ENCODE results near the gene CHN1. TPM values are rescaled to one million over a fixed set of nuclear protein-coding genes. Genes with fewer than 3 reads are reported as not detected.

Gene CHN1
- total RNA-seq, 2 experiments from 2014 or later = 0.68 to 1.5 TPM

DNA sequence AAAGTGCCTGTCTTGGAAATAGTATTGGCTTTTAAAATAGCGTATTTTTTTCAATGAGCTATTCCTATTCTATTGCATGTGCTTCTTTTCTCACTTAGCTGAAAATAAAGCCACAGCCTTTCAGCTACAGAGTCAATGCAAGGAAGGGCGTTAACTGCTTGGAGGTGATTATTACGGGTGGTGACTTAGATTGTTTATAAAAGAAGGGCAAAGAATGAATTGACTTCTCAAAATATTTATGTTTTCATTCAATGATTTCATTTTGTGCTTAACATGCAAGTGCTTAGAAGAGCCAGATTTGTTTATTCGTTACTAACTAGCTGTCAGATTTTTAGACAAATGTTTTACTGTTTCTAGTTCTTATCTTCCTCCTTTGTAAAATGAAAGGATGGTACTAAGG, 2.8 kb upstream of the CHN1 start:
- no peak overlapping the region for H3K4me3 Mint-ChIP-seq
- H3K4me1 Mint-ChIP-seq = peaks cover 8% of the 10 kb centered on the region
- ChIA-PET POLR2A (no interaction called here), CTCF (interaction anchor here (0.6 to 1.7 kb wide), 2 partner anchors 145 to 308 kb away, joined by 3 to 5 read pairs; no protein-coding TSS in a partner anchor)
- DNase-seq = no peak
- H3K27me3 Mint-ChIP-seq = peaks cover 46% of the 10 kb centered on the region
- no peaks in the 10 kb centered on the region for H3K36me3 Mint-ChIP-seq (ENCODE audit: low read depth)
- no peak overlapping the region for H3K27ac Mint-ChIP-seq
- H3K9me3 Mint-ChIP-seq = no peaks in the 10 kb centered on the region

DNA sequence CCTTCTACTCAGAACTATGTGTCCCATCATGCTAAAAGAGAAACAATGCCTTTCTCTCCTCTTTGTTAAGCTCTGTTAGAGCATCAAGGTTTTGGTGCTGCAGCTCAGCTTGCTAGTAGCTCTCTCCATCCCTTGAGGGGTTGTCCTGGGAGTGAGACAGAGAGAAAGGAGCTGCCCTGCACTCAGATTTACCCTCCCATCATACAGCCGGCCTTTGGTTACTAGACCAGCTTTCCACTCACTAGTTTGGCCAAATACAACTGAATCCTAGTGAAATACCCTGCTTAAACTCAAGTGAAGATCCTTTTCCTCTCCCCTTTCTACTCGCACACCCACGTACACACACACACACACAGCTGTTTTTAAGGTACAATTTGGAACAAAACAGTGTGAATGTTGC, 2.3 kb upstream of the CHN1 start:
- CTCF ChIA-PET = interaction anchor here (1.7 kb wide), 1 partner anchor 308 kb away, joined by 5 read pairs; no protein-coding TSS in a partner anchor

DNA sequence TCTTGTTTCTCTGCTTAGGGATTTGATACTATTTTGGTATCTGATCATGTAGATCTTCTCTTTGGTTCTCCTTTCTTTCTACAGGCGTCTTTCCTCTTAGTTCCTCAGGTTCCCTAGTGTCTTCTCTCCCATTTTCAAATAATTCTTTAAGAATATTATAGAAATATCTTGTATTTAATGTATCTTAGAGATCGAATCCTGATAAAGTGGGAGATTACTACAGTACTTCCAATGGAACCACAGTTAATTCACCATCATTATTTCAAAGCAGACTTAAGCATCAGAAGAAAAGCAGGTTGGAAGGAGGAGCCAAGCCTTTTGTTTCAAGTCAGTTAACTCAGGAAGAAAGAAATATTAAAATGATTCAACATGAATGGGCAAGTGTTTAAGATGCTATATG, 1.1 kb upstream of the CHN1 start:
- POLR2A ChIA-PET = interaction anchor here (0.7 kb wide), 1 partner anchor 16 kb away, joined by 3 read pairs; no protein-coding TSS in a partner anchor
- Mint-ChIP-seq H3K27me3 (peaks cover 56% of the 10 kb centered on the region), H3K4me1 (peaks cover 8% of the 10 kb centered on the region), H3K36me3 (ENCODE audit: low read depth) (no peaks in the 10 kb centered on the region), H3K9me3 (no peaks in the 10 kb centered on the region), H3K4me3 (peak overlapping the region; percentile 61), H3K27ac (no peak overlapping the region)
- DNase-seq = no peak
- CTCF ChIA-PET = interaction anchor here (1.0 to 1.7 kb wide), 4 partner anchors 17 to 309 kb away, joined by 3 to 7 read pairs (median 4); no protein-coding TSS in a partner anchor

More for the DNA sequence above, 2.3 kb upstream of the CHN1 start:
- DNase-seq = no peak
- Mint-ChIP-seq H3K36me3 (ENCODE audit: low read depth) (no peaks in the 10 kb centered on the region), H3K4me1 (peaks cover 8% of the 10 kb centered on the region), H3K27ac (no peak overlapping the region), H3K4me3 (no peak overlapping the region), H3K27me3 (peaks cover 51% of the 10 kb centered on the region), H3K9me3 (no peaks in the 10 kb centered on the region)
- POLR2A ChIA-PET = no interaction called here

DNA sequence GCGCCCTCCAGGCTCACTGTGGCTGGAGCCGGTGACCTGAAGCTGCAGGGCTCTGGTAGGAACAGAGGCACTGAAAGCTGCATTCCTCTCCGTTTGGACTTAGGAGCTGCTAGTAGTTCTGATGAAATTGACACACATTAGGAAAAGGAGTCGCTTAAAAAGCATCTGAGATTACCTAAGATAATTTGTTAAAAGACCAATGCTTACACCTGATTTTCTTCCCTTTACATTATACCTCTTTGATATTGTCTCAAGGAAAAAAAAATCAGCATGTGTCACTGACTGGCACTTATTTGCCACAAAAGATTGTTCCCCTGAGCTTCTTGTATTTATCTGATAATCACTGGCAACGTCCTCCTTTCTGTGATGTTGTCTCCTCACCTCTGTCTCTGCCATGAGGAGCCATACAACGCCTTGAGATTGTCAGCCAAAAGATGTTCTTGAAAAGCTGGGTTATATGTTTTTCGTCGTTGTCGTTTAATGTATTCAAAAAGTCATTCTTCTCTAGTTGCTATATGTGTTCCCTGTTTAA, 618 bp upstream of the CHN1 start:
- no peaks in the 10 kb centered on the region for H3K36me3 Mint-ChIP-seq (ENCODE audit: low read depth)
- ChIA-PET CTCF (interaction anchor here (0.6 to 1.6 kb wide), 8 partner anchors 16 to 596 kb away, joined by 3 to 7 read pairs (median 3); no protein-coding TSS in a partner anchor), POLR2A (interaction anchor here (0.7 kb wide), 1 partner anchor 15 kb away, joined by 3 read pairs; no protein-coding TSS in a partner anchor)
- H3K27me3 Mint-ChIP-seq = peaks cover 57% of the 10 kb centered on the region
- DNase-seq = no peak
- peaks cover 8% of the 10 kb centered on the region for H3K4me1 Mint-ChIP-seq
- peak overlapping the region; percentile 61 for H3K4me3 Mint-ChIP-seq
- H3K27ac Mint-ChIP-seq = no peak overlapping the region
- H3K9me3 Mint-ChIP-seq = no peaks in the 10 kb centered on the region

DNA sequence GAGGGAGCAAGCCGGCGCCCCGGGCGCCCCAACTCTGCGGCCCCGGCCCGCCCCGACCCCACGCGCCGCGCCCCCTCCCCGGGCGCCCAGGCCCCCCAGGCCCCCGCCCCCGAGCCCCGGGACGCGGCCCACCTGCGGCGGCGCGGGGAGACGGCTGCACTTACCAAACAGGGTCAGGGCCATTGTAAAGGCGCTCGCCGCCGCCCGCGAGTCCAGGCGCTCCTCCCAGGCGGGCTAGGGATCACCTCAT, 526 bp downstream of the CHN1 start:
- Mint-ChIP-seq H3K27ac (no peak overlapping the region), H3K27me3 (peaks cover 56% of the 10 kb centered on the region), H3K9me3 (no peaks in the 10 kb centered on the region), H3K4me3 (peak overlapping the region; percentile 77), H3K36me3 (ENCODE audit: low read depth) (no peaks in the 10 kb centered on the region), H3K4me1 (peaks cover 8% of the 10 kb centered on the region)
- POLR2A ChIA-PET = no interaction called here
- CTCF ChIA-PET = interaction anchor here (1.0 to 1.6 kb wide), 2 partner anchors 305 to 306 kb away, joined by 3 to 5 read pairs; no protein-coding TSS in a partner anchor
- DNase-seq = no peak

DNA sequence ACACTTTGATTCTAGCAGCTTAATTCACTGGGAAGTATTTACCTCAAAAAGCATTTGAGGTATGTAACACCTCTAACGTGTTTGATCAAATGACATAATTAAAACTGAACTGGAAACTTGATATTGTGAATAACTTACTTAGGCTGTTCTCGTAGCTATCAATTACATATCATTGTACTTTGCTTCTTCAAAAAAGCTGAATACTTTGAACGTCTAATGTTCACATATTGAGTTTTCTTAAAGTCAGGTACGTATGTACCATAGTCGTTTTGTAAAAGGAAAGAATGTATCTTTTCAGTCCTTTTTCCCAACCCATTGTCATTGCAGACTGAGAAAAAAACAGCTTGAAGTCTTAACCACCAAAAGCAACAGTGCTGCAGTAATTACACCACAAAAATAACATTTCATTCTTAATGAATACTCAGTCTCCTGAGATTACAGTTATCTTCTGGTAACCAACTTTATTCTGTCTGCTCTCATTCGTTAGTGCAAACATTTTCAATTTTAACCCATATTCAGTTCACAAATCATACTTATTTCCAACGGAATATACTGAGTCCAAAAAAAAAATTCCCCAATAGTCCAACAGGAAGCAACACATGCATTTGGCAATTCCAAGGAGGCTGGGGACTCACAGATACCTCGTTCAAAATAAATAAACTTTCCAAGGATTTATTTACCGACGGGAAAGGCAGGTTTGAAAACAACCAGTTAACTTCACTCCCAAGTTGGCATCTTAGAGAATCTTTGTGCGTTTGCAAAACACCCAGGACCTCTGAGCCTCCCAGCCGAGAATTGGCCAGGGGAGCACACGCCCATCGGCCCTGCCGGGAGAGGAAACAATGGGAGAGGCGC, 1.1 kb downstream of the CHN1 start:
- H3K4me3 Mint-ChIP-seq = peak overlapping the region; percentile 77
- no peak overlapping the region for H3K27ac Mint-ChIP-seq
- peaks cover 8% of the 10 kb centered on the region for H3K4me1 Mint-ChIP-seq
- POLR2A ChIA-PET = interaction anchor here (0.6 kb wide), 1 partner anchor 309 kb away, joined by 5 read pairs; no protein-coding TSS in a partner anchor
- peaks cover 56% of the 10 kb centered on the region for H3K27me3 Mint-ChIP-seq
- no peak for DNase-seq
- no peaks in the 10 kb centered on the region for H3K36me3 Mint-ChIP-seq (ENCODE audit: low read depth)
- H3K9me3 Mint-ChIP-seq = no peaks in the 10 kb centered on the region
- CTCF ChIA-PET = interaction anchor here (1.6 kb wide), 1 partner anchor 304 kb away, joined by 5 read pairs; no protein-coding TSS in a partner anchor

DNA sequence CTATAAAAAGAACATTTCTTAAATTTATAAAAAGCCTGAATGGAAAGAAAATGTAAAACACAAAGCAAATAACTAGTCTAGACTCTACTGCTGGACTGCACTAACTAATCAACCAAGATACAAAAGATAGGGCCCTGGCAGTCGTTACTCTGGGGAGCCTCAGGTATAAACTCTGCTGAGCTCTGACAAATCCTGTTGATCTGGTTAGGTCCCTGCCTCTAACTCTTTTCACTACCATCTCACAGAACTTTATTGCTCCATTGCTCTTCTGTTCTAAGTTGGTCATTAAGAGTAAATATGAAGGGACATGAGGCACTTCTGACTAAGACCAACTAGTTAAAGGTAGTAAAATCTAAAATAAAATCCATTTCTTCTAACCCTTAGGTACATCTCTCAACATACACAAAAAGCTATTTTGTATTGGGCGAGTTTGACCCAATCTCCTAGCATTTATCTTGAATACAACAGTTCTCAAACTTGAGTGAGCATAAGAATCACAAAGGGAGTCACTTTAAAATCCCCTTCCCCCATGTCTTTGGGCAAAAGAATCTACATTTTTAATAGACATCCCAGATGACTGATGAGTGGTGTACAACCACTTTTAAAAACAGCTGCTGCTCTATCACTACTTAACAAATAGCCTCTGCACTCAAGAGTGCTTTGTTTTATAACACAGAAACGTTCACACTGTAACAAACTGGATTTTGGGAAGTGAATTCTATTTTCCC, 2.5 kb downstream of the CHN1 start:
- Mint-ChIP-seq H3K36me3 (ENCODE audit: low read depth) (no peaks in the 10 kb centered on the region), H3K27ac (no peak overlapping the region), H3K4me1 (peaks cover 10% of the 10 kb centered on the region), H3K4me3 (no peak overlapping the region), H3K9me3 (no peaks in the 10 kb centered on the region), H3K27me3 (peaks cover 51% of the 10 kb centered on the region)
- no peak for DNase-seq
- ChIA-PET CTCF (interaction anchor here (1.6 kb wide), 2 partner anchors 254 to 305 kb away, joined by 3 to 7 read pairs; no protein-coding TSS in a partner anchor), POLR2A (no interaction called here)

DNA sequence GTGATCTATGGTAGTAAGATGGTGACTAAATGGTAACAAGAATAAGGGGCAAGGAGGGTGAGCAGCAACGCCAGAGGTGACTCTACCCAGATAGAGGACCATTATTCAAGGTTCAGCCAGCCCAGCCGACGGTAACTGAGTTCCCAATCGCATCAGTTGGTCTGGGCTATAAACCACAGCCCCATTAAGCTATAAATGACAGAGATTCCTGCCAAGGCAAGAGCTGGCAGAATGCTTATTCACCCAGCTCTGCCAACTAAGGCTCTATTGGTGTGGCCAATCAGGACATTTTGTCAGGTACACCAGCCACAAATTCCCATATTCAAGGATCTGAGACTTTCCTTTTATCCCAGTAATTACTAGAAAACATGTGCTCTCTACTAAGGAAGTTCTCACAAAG, 3.6 kb downstream of the CHN1 start:
- Mint-ChIP-seq H3K36me3 (ENCODE audit: low read depth) (no peaks in the 10 kb centered on the region), H3K27me3 (peaks cover 41% of the 10 kb centered on the region), H3K4me3 (no peak overlapping the region), H3K9me3 (no peaks in the 10 kb centered on the region), H3K4me1 (peaks cover 14% of the 10 kb centered on the region), H3K27ac (no peak overlapping the region)
- DNase-seq = no peak
- ChIA-PET CTCF (interaction anchor here (0.6 to 1.9 kb wide), 5 partner anchors 21 to 369 kb away, joined by 3 to 7 read pairs (median 3); no protein-coding TSS in a partner anchor), POLR2A (no interaction called here)

DNA sequence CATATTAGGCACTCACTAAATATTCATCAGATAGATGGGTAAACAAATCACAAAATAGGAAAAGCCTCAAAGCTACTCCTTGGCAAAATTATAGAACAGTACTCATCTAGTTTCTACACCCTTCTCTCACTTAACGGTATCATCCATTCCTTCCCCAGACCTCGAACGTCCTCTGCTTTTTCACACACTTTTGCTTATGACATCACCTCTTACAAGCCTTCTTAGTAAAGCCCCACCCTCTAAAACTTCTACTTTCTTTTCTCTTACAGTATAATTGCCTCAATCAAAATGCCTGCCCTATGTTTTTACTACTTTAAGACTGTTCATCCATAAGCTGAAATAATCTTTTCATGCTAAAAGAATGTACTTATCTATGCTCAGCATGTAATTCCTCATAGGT, 8.1 kb downstream of the CHN1 start:
- H3K9me3 Mint-ChIP-seq = no peaks in the 10 kb centered on the region
- POLR2A ChIA-PET = no interaction called here
- no peaks in the 10 kb centered on the region for H3K36me3 Mint-ChIP-seq (ENCODE audit: low read depth)
- H3K27me3 Mint-ChIP-seq = peaks cover 12% of the 10 kb centered on the region
- no peak overlapping the region for H3K27ac Mint-ChIP-seq
- DNase-seq = no peak
- H3K4me3 Mint-ChIP-seq = no peak overlapping the region
- CTCF ChIA-PET = interaction anchor here (1.0 to 1.2 kb wide), 2 partner anchors 267 to 297 kb away, joined by 3 read pairs; no protein-coding TSS in a partner anchor
- peaks cover 7% of the 10 kb centered on the region for H3K4me1 Mint-ChIP-seq

DNA sequence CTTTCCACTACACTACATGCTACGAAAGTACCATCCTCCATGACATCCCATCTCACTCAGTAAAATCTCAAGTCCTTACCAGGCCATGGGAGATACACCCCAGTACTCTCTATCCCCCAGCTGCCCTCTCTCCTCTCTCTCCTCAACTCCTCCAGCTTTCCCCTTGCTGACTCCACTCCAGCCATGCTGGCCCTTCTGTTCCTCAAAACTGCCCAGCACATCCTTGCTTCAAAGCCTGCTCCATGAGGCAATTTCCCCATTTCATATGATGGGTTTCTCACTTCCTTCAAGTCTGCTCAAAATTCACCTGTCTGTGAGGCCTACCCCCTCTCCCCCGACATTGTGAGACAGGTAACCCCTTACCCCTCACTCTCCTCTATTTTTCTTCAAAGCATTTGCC, 8.6 kb downstream of the CHN1 start:
- H3K27ac Mint-ChIP-seq = no peak overlapping the region
- H3K36me3 Mint-ChIP-seq (ENCODE audit: low read depth) = no peaks in the 10 kb centered on the region
- no peak for DNase-seq
- peaks cover 9% of the 10 kb centered on the region for H3K27me3 Mint-ChIP-seq
- ChIA-PET CTCF (interaction anchor here (1.0 to 1.2 kb wide), 2 partner anchors 267 to 296 kb away, joined by 3 read pairs; no protein-coding TSS in a partner anchor), POLR2A (no interaction called here)
- H3K9me3 Mint-ChIP-seq = no peaks in the 10 kb centered on the region
- peaks cover 7% of the 10 kb centered on the region for H3K4me1 Mint-ChIP-seq
- no peak overlapping the region for H3K4me3 Mint-ChIP-seq

DNA sequence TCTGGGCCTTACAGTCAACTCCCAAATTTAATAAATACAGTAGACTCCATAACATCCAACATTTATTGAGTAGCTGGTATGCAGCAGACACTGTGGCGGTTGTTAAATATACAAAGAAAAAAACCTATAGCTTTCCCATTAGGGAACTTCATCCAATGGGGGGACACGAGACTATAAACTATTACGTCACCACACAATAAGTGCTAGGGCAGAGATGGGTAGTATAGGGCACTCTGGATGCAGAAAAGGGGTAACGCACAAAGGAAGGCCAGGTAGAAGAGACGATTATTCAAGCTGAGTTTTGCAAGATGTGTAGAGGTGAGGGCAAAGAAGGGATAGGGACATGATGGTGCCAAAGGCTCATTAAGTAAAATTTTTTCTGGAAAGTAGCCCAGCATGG, 10.8 kb downstream of the CHN1 start:
- CTCF ChIA-PET = interaction anchor here (1.1 to 1.6 kb wide), 2 partner anchors 245 to 297 kb away, joined by 3 to 5 read pairs; no protein-coding TSS in a partner anchor
- Mint-ChIP-seq H3K27ac (no peak overlapping the region), H3K36me3 (ENCODE audit: low read depth) (no peaks in the 10 kb centered on the region), H3K4me1 (peaks cover 8% of the 10 kb centered on the region), H3K4me3 (no peak overlapping the region), H3K27me3 (peaks cover 4% of the 10 kb centered on the region), H3K9me3 (no peaks in the 10 kb centered on the region)
- POLR2A ChIA-PET = no interaction called here
- no peak for DNase-seq

DNA sequence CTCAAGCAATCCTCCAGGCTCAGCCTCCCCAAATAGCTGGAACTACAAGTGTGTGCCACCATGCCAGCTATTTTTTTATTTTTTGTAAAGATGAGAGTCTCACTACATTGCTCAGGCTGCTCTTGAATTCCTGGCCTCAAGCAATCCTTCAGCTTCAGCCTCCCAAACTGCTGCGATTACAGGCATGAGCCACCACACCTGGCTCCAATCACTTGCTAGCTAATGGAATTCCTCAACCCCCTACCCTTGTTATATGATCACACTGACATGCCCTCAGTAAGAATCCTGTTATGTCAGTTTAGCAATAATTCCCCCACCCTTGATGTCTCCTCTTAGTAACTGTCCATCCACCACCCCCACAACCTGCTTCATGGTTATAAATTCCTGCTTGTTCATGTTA, 12.3 kb downstream of the CHN1 start:
- POLR2A ChIA-PET = no interaction called here
- H3K4me3 Mint-ChIP-seq = no peak overlapping the region
- peaks cover 6% of the 10 kb centered on the region for H3K4me1 Mint-ChIP-seq
- no peaks in the 10 kb centered on the region for H3K36me3 Mint-ChIP-seq (ENCODE audit: low read depth)
- DNase-seq = no peak
- H3K27me3 Mint-ChIP-seq = peaks cover 4% of the 10 kb centered on the region
- H3K27ac Mint-ChIP-seq = no peak overlapping the region
- H3K9me3 Mint-ChIP-seq = no peaks in the 10 kb centered on the region
- CTCF ChIA-PET = interaction anchor here (0.6 to 2.5 kb wide), 3 partner anchors 237 to 277 kb away, joined by 3 to 7 read pairs (median 3); no protein-coding TSS in a partner anchor

DNA sequence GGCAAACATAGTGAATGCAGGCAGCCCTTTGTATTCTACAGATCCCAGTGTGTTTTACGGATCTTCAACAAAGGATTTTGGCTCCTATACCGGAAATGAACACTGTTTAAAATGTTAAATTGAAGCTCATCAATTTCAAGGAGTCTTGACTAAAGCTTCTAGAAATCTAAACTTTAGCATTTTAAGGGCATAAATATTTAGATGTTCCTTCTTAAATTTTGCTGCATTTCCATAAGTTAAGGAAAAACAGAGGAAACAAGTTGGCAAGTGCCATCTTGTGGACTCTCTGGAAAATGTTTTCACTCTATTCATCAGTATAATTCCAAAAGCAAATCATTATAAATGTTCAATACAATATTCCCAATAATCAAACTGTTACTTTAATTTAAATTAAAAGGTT, 19.6 kb downstream of the CHN1 start:
- ChIA-PET CTCF (interaction anchor here (1.1 to 3.7 kb wide), 7 partner anchors 214 to 293 kb away, joined by 3 to 24 read pairs (median 4); no protein-coding TSS in a partner anchor), POLR2A (no interaction called here)
- no peak for DNase-seq
- Mint-ChIP-seq H3K27ac (no peak overlapping the region), H3K4me3 (no peak overlapping the region), H3K9me3 (no peaks in the 10 kb centered on the region), H3K36me3 (ENCODE audit: low read depth) (no peaks in the 10 kb centered on the region), H3K4me1 (peaks cover 2% of the 10 kb centered on the region), H3K27me3 (peaks cover 4% of the 10 kb centered on the region)

Data from activated CD4-positive, alpha-beta memory T cell treated with anti-CD3 and anti-CD28 coated beads, Interleukin-2, amount 10 ng/mL, durations not matched to agents 7 days and 5 days (primary cell).